H9 (cell line): ENCODE results near the gene ZSCAN5A. TPM values are rescaled to one million over a fixed set of nuclear protein-coding genes. Genes with fewer than 3 reads are reported as not detected.

ENCODE experiments used
- DNase-seq: peaks from one replicate; pipeline ENCODE4 v3.0.0-alpha.2; 2017
- H2AFZ ChIP-seq: one replicate; pipeline ENCODE4 v1.6.1; 2013; ENCODE audit warnings: mild to moderate bottlenecking, low read length, control low read depth, moderate library complexity
- H2AK5ac ChIP-seq: 2 replicates; pipeline ENCODE4 v1.6.1; 2013; ENCODE audit warnings: low read length, control low read depth, mixed read lengths; ENCODE audit not compliant: insufficient read length
- H2BK120ac ChIP-seq: one replicate; pipeline ENCODE4 v1.6.1; 2013; ENCODE audit warnings: low read depth, mild to moderate bottlenecking, low read length, control low read depth, inconsistent platforms; ENCODE audit not compliant: poor library complexity, severe bottlenecking
- H2BK12ac ChIP-seq: 2 replicates; pipeline ENCODE4 v1.6.1; 2013; ENCODE audit warnings: low read length, control low read depth, mixed read lengths, low read depth; ENCODE audit not compliant: insufficient read length
- H2BK15ac ChIP-seq: 2 replicates; pipeline ENCODE4 v1.6.1; 2013; ENCODE audit warnings: low read depth, low read length, control low read depth
- H2BK20ac ChIP-seq: one replicate; pipeline ENCODE4 v1.6.1; 2013; ENCODE audit warnings: low read depth, mild to moderate bottlenecking, low read length, control low read depth, inconsistent platforms; ENCODE audit not compliant: poor library complexity, severe bottlenecking
- H2BK5ac ChIP-seq: 2 replicates; pipeline ENCODE4 v1.6.1; 2013; ENCODE audit warnings: low read length, control low read depth, mixed read lengths; ENCODE audit not compliant: insufficient read length
- H3K14ac ChIP-seq: 2 replicates; pipeline ENCODE4 v1.6.1; 2013; ENCODE audit warnings: low read length, control low read depth; ENCODE audit not compliant: insufficient read depth
- H3K18ac ChIP-seq: 2 replicates; pipeline ENCODE4 v1.6.1; 2013; ENCODE audit warnings: low read depth, mild to moderate bottlenecking, mixed read lengths, low read length, control low read depth; ENCODE audit not compliant: insufficient read length
- H3K23ac ChIP-seq: 2 replicates; pipeline ENCODE4 v1.6.1; 2013; ENCODE audit warnings: low read length, control low read depth, mixed read lengths, low read depth; ENCODE audit not compliant: insufficient read length
- H3K23me2 ChIP-seq: 2 replicates; pipeline ENCODE4 v1.6.1; 2013; ENCODE audit warnings: low read depth, mild to moderate bottlenecking, mixed read lengths, low read length, control low read depth; ENCODE audit not compliant: insufficient read length, poor library complexity, severe bottlenecking
- H3K27ac ChIP-seq: 2 replicates; pipeline ENCODE4 v1.5.1; 2013; ENCODE audit warnings: low read length, control low read depth, mixed read lengths, low read depth; ENCODE audit not compliant: insufficient read length
- H3K27me3 ChIP-seq: 2 replicates; pipeline ENCODE4 v1.6.1; 2013; ENCODE audit warnings: low read length, control low read depth, inconsistent platforms; ENCODE audit not compliant: insufficient read depth
- H3K4ac ChIP-seq: 2 replicates; pipeline ENCODE4 v1.6.1; 2013; ENCODE audit warnings: low read depth, mild to moderate bottlenecking, control low read depth, inconsistent platforms, low read length, moderate library complexity
- H3K4me1 ChIP-seq: 2 replicates; pipeline ENCODE4 v1.6.1; 2013; ENCODE audit warnings: low read length, control low read depth, inconsistent platforms; ENCODE audit not compliant: insufficient read depth
- H3K4me2 ChIP-seq: 2 replicates; pipeline ENCODE4 v1.6.1; 2013; ENCODE audit warnings: low read length, control low read depth, mixed read lengths; ENCODE audit not compliant: insufficient read length, insufficient read depth
- H3K56ac ChIP-seq: 2 replicates; pipeline ENCODE4 v1.6.1; 2013; ENCODE audit warnings: low read depth, mild to moderate bottlenecking, mixed read lengths, low read length, control low read depth; ENCODE audit not compliant: insufficient read length
- H3K79me1 ChIP-seq: 2 replicates; pipeline ENCODE4 v1.6.1; 2013; ENCODE audit warnings: low read depth, mild to moderate bottlenecking, moderate library complexity, low read length, control low read depth, inconsistent platforms; ENCODE audit not compliant: insufficient read depth, poor library complexity, severe bottlenecking
- H3K79me2 ChIP-seq: 2 replicates; pipeline ENCODE4 v1.6.1; 2013; ENCODE audit warnings: low read length, control low read depth, inconsistent platforms; ENCODE audit not compliant: insufficient read depth
- H3K9ac ChIP-seq: 2 replicates; pipeline ENCODE4 v1.6.1; 2013; ENCODE audit warnings: low read length, control low read depth, mixed read lengths; ENCODE audit not compliant: insufficient read length; ENCODE audit errors: extremely low read depth
- H3K9me3 ChIP-seq: one replicate; pipeline ENCODE4 v1.6.1; 2013; ENCODE audit warnings: low read depth, low read length, inconsistent platforms; ENCODE audit not compliant: control insufficient read depth
- H3T11ph ChIP-seq: one replicate; pipeline ENCODE4 v1.6.1; 2013; ENCODE audit warnings: mild to moderate bottlenecking, low read length, control low read depth, inconsistent platforms
- H4K20me1 ChIP-seq: one replicate; pipeline ENCODE4 v1.6.1; 2013; ENCODE audit not compliant: control insufficient read depth, insufficient read length, insufficient read depth
- H4K5ac ChIP-seq: 2 replicates; pipeline ENCODE4 v1.6.1; 2013; ENCODE audit warnings: low read depth, mild to moderate bottlenecking, mixed read lengths, low read length, control low read depth; ENCODE audit not compliant: insufficient read length
- H4K8ac ChIP-seq: replicated peaks from 2 replicates; pipeline ENCODE4 v1.6.1; 2013; ENCODE audit warnings: low read length, control low read depth, mixed read lengths, low read depth; ENCODE audit not compliant: insufficient read length
- H4K91ac ChIP-seq: 2 replicates; pipeline ENCODE4 v1.6.1; 2013; ENCODE audit warnings: low read depth, mild to moderate bottlenecking, moderate library complexity, mixed read lengths, low read length, control low read depth; ENCODE audit not compliant: insufficient read length
- H3K27ac Mint-ChIP-seq, 3 experiments: 2 replicates in 2 of 3; 3 replicates in 1 of 3; pipeline ENCODE4 v1.8.0; 2020 to 2021; ENCODE audit warnings: mixed read lengths in 3 of 3, mild to moderate bottlenecking in 1 of 3, moderate library complexity in 1 of 3
- H3K27me3 Mint-ChIP-seq: 2 replicates; pipeline ENCODE4 v1.8.0; 2021; ENCODE audit warnings: low read depth, mild to moderate bottlenecking, moderate library complexity, mixed read lengths
- H3K36me3 Mint-ChIP-seq, 3 experiments: 2 replicates in 2 of 3; 3 replicates in 1 of 3; pipeline ENCODE4 v1.8.0; 2020 to 2021; ENCODE audit warnings: low read depth in 3 of 3, mixed read lengths in 3 of 3; ENCODE audit not compliant: insufficient read depth in 1 of 3
- H3K4me1 Mint-ChIP-seq, 2 experiments: 2 replicates each; pipeline ENCODE4 v1.8.0; 2020; ENCODE audit warnings: mixed read lengths in 2 of 2
- H3K4me3 Mint-ChIP-seq, 2 experiments: 2 replicates in 1 of 2; 3 replicates in 1 of 2; pipeline ENCODE4 v1.8.0; 2020 to 2021; ENCODE audit warnings: mild to moderate bottlenecking in 2 of 2, mixed read lengths in 2 of 2, moderate library complexity in 1 of 2
- H3K9me3 Mint-ChIP-seq, 2 experiments: 2 replicates in 1 of 2; 3 replicates in 1 of 2; pipeline ENCODE4 v1.8.0; 2020; ENCODE audit warnings: mild to moderate bottlenecking in 2 of 2, mixed read lengths in 2 of 2, moderate library complexity in 1 of 2
- CTCF ChIP-seq: fragments of 200-600 bp; sonication (generic); conservative IDR thresholded peaks from 3 replicates; pipeline ENCODE4 v1.8.0; 2021; ENCODE audit warnings: antibody characterized with exemption, mild to moderate bottlenecking
- WGBS: extraction: QIAGEN DNeasy Blood & Tissue Kit; methylation state at CpG from one replicate; pipeline ENCODE4 v1.1.7; 2013; ENCODE audit warnings: missing lambda C conversion rate, low lambda C conversion rate, mixed read lengths; ENCODE audit not compliant: insufficient read length; ENCODE audit errors: extremely low coverage; 5-methylcytosine and 5-hydroxymethylcytosine counted together
- total RNA-seq: library from RNA; stranded (reverse); gene quantifications from 2 replicates; pipeline ENCODE4 v1.2.1, GENCODE V29; 2021

The ZSCAN5A gene
- total RNA-seq, 1 experiment from 2014 or later = 12.5 TPM

- Histone ChIP-seq H2BK20ac (no peak overlapping the region), H3K14ac (no peak overlapping the region), H2BK12ac (no peak overlapping the region), H3K4ac (no peak overlapping the region), H3K4me1 (no peaks in the 10 kb centered on the region), H3K18ac (no peak overlapping the region), H2AFZ (no peak overlapping the region), H2BK5ac (no peak overlapping the region), H3K27me3 (no peaks in the 10 kb centered on the region), H3T11ph (no peak overlapping the region), H3K23ac (no peak overlapping the region), H2BK120ac (no peak overlapping the region), H4K8ac (no peak overlapping the region), H3K56ac (no peak overlapping the region), H3K9me3 (no peaks in the 10 kb centered on the region), H3K9ac (no peak overlapping the region), H4K20me1 (no peaks in the 10 kb centered on the region), H4K5ac (no peak overlapping the region), H3K79me1 (no peaks in the 10 kb centered on the region), H2BK15ac (no peak overlapping the region), H2AK5ac (no peak overlapping the region), H4K91ac (no peak overlapping the region), H3K4me2 (no peak overlapping the region), H3K79me2 (no peaks in the 10 kb centered on the region), H3K23me2 (no peaks in the 10 kb centered on the region), H3K27ac (no peak overlapping the region)
- WGBS = no CpG with 5 or more reads among the region's 9 CpGs
- no peaks in the 10 kb centered on the region for H3K4me1 Mint-ChIP-seq
- H3K36me3 Mint-ChIP-seq = peaks cover 2 to 14% (median 2%) of the 10 kb centered on the region in 3 experiments; a peak in 3 of 7 replicates
- no peak overlapping the region for H3K27ac Mint-ChIP-seq
- peaks cover 0 to 20% of the 10 kb centered on the region in 2 experiments; a peak in 2 of 5 replicates for H3K9me3 Mint-ChIP-seq
- TF ChIP-seq CTCF = no peak
- no peak for DNase-seq
- no peaks in the 10 kb centered on the region; the same call in 1 of the 2 replicates for H3K27me3 Mint-ChIP-seq
- no peak overlapping the region for H3K4me3 Mint-ChIP-seq
Observed at GRCh38 chr19:56301886-56302620, 12.6 kb downstream of the ZSCAN5A start.
